HG02840 (cell line): Measurements from ENCODE around the gene FAM72B.
"Not testable (repeated sequence)": the region's sequence is repeated elsewhere in the genome, so short reads cannot be mapped to it uniquely, and the experiment has no call there.

Source experiments
- ATAC-seq: cut with Tn5 transposase; IDR thresholded peaks from one replicate; pipeline ENCODE4 v1.9.1; 2021; ENCODE audit warnings: mild to moderate bottlenecking, moderate library complexity, moderate number of reproducible peaks; ENCODE audit not compliant: unreplicated experiment, low FRiP score

FAM72B gene

DNA sequence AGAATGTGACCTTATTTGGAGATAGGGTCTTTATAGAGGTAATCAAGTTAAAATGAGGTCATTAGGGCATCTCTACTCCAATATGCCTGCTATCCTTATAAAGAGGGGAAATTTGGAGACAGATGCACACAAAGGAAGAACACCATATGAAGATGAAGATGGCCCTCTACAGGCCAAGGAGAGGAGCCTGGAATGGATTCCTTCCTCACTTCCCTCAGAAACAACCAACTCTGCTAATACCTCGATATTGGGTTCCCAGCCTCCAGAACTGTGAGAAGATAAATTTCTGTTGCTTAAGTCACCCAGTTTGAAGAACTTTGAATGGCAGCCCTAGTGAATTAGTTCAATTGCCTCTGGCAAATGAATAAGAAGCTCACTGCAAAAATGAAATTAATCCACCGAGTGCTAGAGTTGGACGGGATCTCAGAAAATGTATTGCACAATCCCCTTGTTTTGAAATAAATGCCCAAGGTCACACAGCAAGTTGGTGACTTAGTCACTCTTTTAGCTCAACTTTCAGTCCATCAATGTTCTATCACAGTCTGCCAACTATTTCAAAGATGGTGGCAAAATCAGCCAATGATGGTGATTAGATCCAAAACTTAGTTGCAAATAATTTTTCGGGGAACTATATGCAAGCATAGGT lies 27.1 kb downstream of the FAM72B start:
- not testable (repeated sequence) for ATAC-seq

- not testable (repeated sequence) for ATAC-seq
These were observed 28.3 kb downstream of the FAM72B start for GRCh38 chr1:121155671-121156358.

DNA sequence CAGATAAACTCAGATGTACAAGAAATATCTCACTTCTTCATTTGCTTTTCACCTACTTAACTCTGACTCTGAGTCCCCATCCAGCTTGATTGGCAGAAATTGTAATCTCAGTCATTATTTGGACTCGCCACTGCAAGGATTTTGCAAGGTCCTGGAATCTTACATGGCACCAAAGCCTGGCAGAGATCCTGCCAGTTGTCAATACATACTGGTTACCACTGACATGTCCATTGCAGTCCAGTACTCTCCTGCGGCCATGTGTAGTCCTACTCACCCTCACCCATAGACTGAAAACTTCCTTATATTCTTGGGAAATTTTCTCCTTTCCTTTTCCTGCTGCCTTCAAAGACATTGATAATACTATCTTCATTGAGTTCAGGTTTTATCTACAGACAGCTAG lies 29.3 kb downstream of the FAM72B start:
- ATAC-seq = not testable (repeated sequence)

GRCh38 chr1:121152788-121153187 lies 31.4 kb downstream of the FAM72B start:
- ATAC-seq = not testable (repeated sequence)

- not testable (repeated sequence) for ATAC-seq
These were observed 32.8 kb downstream of the FAM72B start for GRCh38 chr1:121151294-121151693.

DNA sequence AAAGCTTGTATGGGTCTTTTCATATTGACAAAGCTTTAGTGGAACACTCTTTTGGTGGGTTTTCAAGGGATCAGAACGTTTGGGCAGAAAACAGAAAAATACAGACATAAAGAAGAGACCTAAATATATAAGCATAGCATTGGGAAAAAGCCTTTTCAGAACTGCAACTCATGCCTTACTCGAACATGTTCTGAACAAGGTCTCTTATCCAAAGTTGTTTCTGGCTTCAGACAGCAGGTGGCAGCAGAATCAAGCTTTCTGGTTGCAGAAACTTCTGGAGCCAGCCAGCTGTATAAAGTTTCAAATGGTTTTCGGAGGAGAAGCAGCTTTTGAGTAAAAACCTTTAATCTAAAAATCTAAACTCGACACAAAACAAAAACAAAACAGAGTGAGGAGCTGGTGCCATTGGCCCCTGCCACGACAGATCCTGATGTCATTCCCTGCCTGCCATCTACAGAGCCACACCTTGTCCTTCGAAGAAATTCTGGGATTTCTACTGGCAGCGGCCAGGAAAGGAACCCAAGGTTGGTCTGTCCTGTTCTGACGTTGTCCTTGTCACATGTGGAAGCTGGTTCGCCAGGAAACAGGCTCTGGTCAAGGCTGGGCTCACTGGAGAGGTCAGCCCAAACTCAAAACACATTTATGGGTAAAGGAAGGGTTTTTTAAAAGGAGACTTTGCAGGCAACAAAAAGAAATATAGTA lies 35.5 kb downstream of the FAM72B start:
- ATAC-seq = not testable (repeated sequence)

GRCh38 chr1:121140393-121140792 lies 43.7 kb downstream of the FAM72B start:
- ATAC-seq = not testable (repeated sequence)

DNA sequence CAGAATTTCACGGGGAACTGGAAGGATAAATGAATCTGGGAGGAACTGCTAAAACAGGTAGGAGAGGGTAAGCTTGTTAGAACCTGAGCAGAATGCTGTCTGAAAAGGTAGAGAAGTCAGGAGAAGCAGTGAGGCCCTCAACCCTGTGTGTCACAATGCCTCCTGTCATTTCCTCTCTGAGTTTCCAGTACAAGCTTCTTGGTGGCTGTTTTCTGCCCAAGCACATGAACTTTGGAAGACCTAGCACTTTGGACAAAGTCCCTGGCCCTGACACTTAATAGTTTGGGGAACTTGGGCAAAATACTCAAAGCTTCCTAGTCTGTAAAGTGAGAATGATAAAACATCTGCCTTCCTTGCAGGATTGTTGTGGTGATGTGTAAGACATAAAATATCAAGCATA lies 52.6 kb downstream of the FAM72B start:
- not testable (repeated sequence) for ATAC-seq

DNA sequence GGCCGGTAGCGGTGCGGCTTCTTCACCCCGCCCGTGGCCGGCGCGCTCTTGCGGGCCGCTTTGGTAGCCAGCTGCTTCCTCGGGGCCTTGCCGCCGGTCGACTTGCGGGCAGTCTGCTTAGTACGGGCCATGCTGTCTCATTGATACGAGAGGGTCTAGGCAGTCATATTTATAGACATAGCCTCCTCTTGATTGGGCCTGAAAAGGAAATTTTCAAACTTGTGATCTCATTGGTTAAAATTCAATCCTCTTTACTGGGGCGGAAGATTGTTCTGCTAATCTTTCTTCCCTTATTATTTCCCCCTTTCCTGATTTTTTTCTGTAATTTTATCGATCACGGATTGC lies 65.7 kb downstream of the FAM72B start:
- ATAC-seq = not testable (repeated sequence)
